ENCODE data around the gene PROM1.

PROM1 gene

GRCh38 chr4:16035843-16036242 is 48.0 kb downstream of the PROM1 start:
- Histone ChIP-seq H3K27ac (ENCODE audit: low read depth, low read length) (no peak overlapping the region), H3K36me3 (ENCODE audit: low read length) (no peaks in the 10 kb centered on the region), H3K79me2 (ENCODE audit: insufficient read depth, low read length) (no peaks in the 10 kb centered on the region), H3K9ac (ENCODE audit: low read length) (no peak overlapping the region), H3K4me2 (ENCODE audit: low read depth, low read length, poor library complexity, severe bottlenecking) (no peak overlapping the region), H3K4me3 (ENCODE audit: insufficient read depth, low read length, poor library complexity, severe bottlenecking) (no peak overlapping the region), H3K9me3 (ENCODE audit: insufficient read depth, low read length) (no peaks in the 10 kb centered on the region), H4K20me1 (ENCODE audit: low read depth, low read length) (no peaks in the 10 kb centered on the region), H3F3A (ENCODE audit: insufficient read depth) (no peaks in the 10 kb centered on the region), H2AFZ (ENCODE audit: low read depth, low read length, severe bottlenecking) (no peak overlapping the region), H3K27me3 (ENCODE audit: low read length) (no peaks in the 10 kb centered on the region), H3K9me2 (replicated peaks; ENCODE audit: insufficient read depth, low read length) (no peaks in the 10 kb centered on the region)
- TF ChIP-seq, protein P1, sequence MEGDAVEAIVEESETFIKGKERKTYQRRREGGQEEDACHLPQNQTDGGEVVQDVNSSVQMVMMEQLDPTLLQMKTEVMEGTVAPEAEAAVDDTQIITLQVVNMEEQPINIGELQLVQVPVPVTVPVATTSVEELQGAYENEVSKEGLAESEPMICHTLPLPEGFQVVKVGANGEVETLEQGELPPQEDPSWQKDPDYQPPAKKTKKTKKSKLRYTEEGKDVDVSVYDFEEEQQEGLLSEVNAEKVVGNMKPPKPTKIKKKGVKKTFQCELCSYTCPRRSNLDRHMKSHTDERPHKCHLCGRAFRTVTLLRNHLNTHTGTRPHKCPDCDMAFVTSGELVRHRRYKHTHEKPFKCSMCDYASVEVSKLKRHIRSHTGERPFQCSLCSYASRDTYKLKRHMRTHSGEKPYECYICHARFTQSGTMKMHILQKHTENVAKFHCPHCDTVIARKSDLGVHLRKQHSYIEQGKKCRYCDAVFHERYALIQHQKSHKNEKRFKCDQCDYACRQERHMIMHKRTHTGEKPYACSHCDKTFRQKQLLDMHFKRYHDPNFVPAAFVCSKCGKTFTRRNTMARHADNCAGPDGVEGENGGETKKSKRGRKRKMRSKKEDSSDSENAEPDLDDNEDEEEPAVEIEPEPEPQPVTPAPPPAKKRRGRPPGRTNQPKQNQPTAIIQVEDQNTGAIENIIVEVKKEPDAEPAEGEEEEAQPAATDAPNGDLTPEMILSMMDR (IDR thresholded peaks at IDR 0.05; ENCODE audit: insufficient read depth, low read length, poor library complexity, severe bottlenecking): no peak
- no peak for TF ChIP-seq EZH2phosphoT487 (conservative IDR thresholded peaks at IDR 0.05; ENCODE audit: low read length)

GRCh38 chr4:16034010-16034748 is 49.6 kb downstream of the PROM1 start:
- H4K20me1 ChIP-seq (ENCODE audit: low read depth, low read length): no peaks in the 10 kb centered on the region
- H3K9me2 ChIP-seq (replicated peaks; ENCODE audit: insufficient read depth, low read length): no peaks in the 10 kb centered on the region
- H3K27ac ChIP-seq (ENCODE audit: low read depth, low read length): no peak overlapping the region
- H3K27me3 ChIP-seq (ENCODE audit: low read length): no peaks in the 10 kb centered on the region
- H3K4me2 ChIP-seq (ENCODE audit: low read depth, low read length, poor library complexity, severe bottlenecking): no peak overlapping the region
- no peaks in the 10 kb centered on the region for H3K36me3 ChIP-seq (ENCODE audit: low read length)
- TF ChIP-seq, protein P1 (IDR thresholded peaks at IDR 0.05; ENCODE audit: insufficient read depth, low read length, poor library complexity, severe bottlenecking): no peak
- no peak for TF ChIP-seq EZH2phosphoT487 (conservative IDR thresholded peaks at IDR 0.05; ENCODE audit: low read length)
- no peaks in the 10 kb centered on the region for H3F3A ChIP-seq (ENCODE audit: insufficient read depth)
- no peak overlapping the region for H2AFZ ChIP-seq (ENCODE audit: low read depth, low read length, severe bottlenecking)
- H3K9me3 ChIP-seq (ENCODE audit: insufficient read depth, low read length): no peaks in the 10 kb centered on the region
- H3K79me2 ChIP-seq (ENCODE audit: insufficient read depth, low read length): no peaks in the 10 kb centered on the region
- H3K4me3 ChIP-seq (ENCODE audit: insufficient read depth, low read length, poor library complexity, severe bottlenecking): no peak overlapping the region
- no peak overlapping the region for H3K9ac ChIP-seq (ENCODE audit: low read length)

- Histone ChIP-seq H3K9ac (ENCODE audit: low read length) (no peak overlapping the region), H2AFZ (ENCODE audit: low read depth, low read length, severe bottlenecking) (no peak overlapping the region), H3K27me3 (ENCODE audit: low read length) (no peaks in the 10 kb centered on the region), H3K9me3 (ENCODE audit: insufficient read depth, low read length) (no peaks in the 10 kb centered on the region), H3K9me2 (replicated peaks; ENCODE audit: insufficient read depth, low read length) (no peaks in the 10 kb centered on the region), H4K20me1 (ENCODE audit: low read depth, low read length) (no peaks in the 10 kb centered on the region), H3F3A (ENCODE audit: insufficient read depth) (no peaks in the 10 kb centered on the region), H3K79me2 (ENCODE audit: insufficient read depth, low read length) (no peaks in the 10 kb centered on the region), H3K27ac (ENCODE audit: low read depth, low read length) (no peak overlapping the region), H3K4me3 (ENCODE audit: insufficient read depth, low read length, poor library complexity, severe bottlenecking) (no peak overlapping the region), H3K36me3 (ENCODE audit: low read length) (no peaks in the 10 kb centered on the region), H3K4me2 (ENCODE audit: low read depth, low read length, poor library complexity, severe bottlenecking) (no peak overlapping the region)
- TF ChIP-seq, protein P1 (IDR thresholded peaks at IDR 0.05; ENCODE audit: insufficient read depth, low read length, poor library complexity, severe bottlenecking): no peak
- TF ChIP-seq EZH2phosphoT487 (conservative IDR thresholded peaks at IDR 0.05; ENCODE audit: low read length): no peak
These were observed 51.4 kb downstream of the PROM1 start for GRCh38 chr4:16032396-16032770.
